HG03565 (cell line): ENCODE measurements around the gene TRIM24.
A peak's percentile ranks its signal among the peaks of the same experiment; 100 is the strongest.
"Not testable (repeated sequence)": the region's sequence is repeated elsewhere in the genome, so short reads cannot be mapped to it uniquely, and the experiment has no call there.

ENCODE experiments used
- ATAC-seq: cut with Tn5 transposase; IDR thresholded peaks from one replicate; pipeline ENCODE4 v1.9.1; 2021; ENCODE audit warnings: mild to moderate bottlenecking, moderate library complexity; ENCODE audit not compliant: unreplicated experiment

The TRIM24 gene

DNA sequence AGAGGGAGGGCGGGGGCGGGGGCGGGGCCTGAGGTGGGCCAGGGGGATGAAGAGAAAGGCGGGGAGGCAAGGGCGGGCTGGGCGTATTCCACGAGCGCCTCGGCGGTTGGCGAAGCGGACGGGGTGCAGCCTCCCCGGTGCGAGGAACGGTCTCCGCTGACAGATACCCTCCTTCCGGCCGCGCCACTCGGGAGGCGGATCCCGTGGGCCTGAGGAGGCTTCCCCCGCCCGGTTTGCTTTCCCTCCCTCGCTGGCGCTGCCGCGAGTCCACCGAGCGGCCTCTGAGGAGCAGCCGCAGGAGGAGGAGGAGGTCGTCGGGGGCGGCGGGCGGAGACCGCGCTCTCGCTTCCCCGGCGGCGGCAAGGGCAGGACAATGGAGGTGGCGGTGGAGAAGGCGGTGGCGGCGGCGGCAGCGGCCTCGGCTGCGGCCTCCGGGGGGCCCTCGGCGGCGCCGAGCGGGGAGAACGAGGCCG, at the start of gene TRIM24:
Gene TRIM24, plus strand, starts transcription at position 84 of the 473 bp plus-strand sequence. Its CDS starts 290 bp downstream, at position 374.
- ATAC-seq = peak; percentile 46

DNA sequence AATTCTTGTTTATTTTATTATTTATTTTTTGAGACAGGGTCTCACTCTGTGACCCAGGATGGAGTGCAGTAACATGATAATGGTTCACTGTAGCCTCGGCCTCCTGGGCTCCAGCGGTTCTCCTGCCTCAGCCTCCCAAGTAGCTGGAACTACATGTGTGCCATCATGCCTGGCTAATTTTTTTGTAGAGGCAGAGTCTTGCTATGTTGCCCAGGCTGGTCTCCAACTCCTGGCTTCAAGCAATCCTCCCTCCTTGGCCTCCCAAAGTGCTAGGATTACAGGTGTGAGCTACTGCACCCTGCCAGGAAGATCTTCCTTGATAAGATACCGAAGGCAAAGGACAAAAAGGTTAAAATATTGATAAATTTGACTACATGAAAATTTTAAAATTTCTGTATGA, 48.0 kb upstream of the TRIM24 start:
- ATAC-seq = not testable (repeated sequence)

DNA sequence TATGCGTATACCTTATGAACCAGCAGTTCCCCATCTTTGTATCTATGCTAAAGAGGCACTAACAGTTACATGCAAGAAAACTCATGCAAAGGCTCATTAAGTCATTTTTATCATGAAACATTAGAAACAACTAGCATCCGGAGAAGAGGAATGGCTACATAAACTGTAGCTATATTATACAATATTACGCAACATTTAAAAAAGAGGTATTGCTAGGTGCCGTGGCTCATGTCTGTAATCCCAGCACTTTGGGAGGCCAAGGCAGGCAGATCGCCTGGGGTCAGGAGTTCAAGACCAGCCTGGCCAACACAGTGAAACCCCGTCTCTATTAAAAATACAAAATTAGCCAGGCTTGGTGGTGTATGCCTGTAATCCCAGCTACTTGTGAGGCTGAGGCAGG, 47.1 kb upstream of the TRIM24 start:
- ATAC-seq = not testable (repeated sequence)

DNA sequence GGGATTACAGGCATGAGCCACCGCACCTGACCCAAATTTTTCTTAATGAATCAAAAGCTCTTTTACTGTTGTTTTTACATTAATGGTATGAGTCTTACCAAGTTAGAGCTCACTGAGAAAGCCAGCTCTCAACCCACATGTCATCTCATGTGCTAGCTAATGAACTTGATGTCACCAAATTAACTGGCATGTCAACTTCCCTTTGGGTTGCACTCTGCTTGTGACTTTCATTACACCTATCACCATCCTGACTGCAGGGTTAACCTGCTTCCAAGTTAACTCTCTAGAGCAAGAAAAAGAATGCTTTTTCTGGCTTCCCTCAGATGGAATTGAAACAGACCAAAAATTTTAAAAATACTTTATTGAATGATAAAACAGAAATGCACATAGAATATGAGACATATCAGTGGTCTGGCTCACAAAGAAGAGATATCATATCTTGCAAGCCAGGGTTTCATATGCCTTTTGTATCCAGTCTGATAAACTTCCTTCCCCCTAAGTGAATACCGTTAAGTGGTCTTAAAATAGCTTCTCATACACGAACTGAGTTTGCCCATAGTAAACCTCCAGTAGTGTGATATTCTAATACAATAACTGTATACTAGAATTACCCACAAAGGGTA, 42.9 kb upstream of the TRIM24 start:
- no peak for ATAC-seq

DNA sequence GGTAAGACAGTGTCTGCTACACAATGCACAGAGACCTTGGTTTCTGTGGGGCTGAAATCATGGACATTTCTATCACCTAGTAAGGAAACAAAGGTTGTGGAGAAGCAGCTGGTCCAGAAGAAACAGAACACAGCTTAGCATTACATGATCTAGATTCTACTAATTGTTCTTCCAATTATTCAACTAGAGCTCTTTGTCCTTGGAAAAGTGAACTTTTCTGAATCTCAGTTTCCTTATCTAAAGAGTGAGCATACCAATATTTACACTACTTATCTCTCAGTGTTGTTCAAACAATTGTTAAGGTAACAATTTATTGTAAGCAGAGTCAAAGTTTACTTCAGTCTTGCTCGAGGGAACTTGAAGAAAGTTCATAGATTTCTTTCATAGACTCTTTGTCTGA, 42.3 kb upstream of the TRIM24 start:
- no peak for ATAC-seq

DNA sequence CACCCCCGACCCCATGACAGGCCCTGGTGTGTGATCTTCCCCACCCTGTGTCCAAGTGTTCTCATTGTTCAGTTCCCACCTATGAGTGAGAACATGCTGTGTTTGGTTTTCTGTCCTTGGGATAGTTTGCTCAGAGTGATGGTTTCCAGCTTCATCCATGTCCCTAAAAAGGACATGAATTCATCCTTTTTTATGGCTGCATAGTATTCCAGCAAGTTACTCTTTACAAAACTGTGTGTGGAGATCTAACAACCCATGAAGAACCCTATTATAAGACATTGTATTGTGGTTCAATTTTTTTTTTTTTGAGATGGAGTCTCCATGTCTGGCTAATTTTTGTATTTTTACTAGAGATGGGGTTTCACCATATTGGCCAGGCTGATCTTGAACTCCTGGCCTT, 41.7 kb upstream of the TRIM24 start:
- not testable (repeated sequence) for ATAC-seq

DNA sequence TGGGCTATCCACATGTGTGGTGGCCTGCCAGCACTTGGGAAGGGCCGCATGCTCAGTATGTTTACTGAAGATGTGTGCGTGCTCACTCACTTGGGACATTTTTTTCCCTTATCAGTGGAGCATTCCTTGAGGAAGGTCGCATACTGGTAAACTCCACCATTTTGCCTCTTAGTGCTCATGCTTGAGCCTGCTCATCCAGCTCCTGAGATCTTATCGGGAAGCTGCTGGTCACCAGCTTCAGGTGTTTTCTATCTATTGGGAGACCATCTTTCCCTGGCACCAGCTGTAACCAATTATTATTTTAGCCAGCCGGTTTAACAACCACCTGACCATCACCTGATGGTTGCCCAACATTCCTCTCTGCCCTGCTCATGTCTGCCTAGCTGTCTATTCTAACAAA, 35.0 kb upstream of the TRIM24 start:
- ATAC-seq = no peak

DNA sequence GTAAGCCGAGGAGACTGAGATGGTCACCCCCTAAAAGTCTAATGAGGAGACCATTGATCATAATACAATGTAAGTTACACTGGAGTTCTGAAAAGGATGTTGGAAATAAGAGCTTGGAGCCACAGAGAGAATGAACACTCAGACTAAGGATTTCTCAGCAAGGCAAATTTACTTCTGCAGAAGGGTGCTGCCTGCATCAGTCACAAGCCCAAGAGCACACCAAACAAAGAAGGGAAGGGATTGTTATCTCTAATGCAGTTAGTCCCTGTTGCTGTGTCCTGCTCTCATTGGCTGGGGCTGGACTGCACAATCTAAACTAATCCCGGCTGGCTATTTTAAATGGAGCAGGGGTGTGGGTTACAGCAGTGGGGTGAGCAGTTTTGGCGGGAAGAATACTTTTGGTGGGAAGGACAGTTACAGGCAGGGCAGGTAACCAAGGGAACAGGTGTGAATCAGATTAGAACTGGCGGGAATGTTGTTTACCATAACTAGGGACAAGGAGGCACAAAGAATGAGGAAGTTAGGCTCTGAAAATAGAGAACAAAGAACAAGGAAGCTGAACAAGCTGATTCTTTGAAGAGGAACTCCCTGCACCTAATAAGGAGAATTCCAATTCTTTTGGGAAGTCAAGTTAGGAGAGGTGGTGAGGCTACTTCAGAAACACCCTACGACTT, 30.3 kb upstream of the TRIM24 start:
- no peak for ATAC-seq

DNA sequence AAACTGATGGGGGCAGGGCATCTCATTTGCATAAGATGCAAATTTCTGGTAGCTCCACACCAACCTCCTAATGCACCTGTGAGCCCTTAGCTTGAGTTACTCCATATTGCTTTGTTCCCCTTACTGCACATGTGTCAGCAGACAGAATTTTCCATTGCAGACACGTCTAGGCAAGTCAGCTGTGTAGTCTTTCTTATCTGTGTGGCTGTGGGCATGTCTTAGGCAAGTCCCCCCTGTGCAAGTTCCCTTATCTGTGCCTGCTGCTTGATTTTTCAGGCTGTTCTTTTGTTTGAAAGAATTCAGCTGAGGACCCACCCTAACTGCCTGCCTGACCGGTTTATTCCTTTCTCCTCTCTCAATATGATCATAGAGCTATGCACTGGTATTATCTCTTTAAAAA, 28.5 kb upstream of the TRIM24 start:
- ATAC-seq = no peak

DNA sequence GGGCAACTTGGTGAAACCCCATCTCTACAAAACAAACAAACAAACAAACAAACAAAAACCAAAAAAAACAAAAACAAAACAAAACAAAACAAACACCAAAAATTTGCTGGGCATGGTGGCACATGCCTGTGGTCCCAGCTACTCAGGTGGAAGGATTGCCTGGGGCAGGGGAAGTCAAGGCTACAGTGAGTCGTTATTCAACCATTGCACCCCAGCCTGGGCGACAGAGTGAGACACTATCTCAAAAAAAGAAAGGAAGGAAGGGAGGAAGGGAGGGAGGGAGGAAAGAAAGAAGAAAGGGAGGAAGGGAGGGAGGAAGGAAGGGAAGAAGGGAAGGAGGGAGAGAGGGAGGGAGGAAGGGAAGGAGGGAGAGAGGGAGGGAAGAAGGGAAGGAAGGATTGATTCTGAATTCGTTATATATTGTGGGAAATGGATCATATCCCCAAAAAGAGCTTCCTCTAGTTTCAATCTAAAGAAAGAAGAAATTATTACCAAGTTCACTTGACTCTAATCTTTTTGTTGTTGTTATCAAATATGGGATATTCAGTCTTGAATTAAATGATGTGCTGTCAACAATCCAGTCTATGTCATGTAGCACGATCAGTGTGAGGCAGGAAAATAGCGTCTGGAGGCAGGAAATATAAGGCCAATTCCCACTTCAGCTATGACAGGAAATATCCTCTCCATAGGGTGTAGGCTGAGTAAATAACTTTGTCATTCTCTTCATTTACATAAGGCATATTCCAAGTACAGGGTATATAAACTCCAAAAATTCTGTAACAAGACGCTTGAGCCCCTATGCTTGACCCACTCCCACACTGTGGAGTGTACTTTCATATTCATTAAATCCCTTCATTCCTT, 26.2 kb upstream of the TRIM24 start:
- no peak for ATAC-seq

DNA sequence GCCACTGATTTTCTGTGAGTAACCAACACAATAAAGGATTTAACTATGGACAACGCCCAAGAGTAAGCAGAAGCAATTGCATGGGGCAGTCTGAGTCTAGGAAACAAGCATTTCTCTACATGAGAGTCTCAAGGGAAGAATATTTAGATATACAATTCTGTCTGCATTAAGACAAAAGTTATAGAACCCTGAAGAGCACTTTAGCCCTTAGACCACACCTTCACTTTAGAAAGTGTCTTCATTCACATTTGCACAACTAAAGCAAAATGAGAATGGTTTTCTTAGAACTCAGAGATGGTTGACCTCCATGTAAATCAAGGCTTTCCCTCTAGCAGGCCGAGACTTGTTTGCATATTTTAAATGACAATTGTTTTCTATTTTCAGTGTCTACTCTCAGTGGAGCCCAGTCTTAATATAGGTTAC, 25.5 kb upstream of the TRIM24 start:
- no peak for ATAC-seq

DNA sequence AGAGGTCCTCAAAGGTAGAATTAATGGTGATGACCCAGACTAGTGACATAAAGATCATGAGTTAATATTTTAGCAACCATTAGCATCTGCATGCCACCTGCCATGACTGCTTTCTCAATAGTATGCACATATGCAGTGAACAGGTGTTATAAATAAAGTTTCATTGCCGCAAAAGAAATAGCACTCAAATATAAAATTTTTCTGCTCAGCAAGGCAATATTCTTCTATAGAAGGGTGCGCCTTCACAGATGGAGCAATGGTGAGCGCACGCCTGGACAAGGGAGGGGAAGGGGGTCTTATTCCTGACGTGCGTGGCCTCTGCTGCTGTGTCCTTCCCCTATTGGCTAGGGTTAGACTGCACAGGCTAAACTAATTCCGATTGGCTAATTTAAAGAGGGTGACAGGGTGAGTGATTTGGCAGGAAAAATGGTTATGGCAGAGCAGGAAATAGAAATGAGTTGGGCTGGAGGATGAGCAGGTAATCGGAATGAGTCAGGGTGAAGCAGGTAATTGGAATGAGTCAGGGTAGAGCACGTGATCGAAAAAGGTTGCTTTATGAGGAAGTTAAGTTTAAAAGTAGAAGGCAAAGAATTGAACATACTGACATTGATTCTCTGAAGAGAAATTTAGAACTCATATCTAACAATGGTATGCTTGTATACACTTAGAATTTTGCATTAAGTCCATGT, 24.7 kb upstream of the TRIM24 start:
- ATAC-seq = no peak

DNA sequence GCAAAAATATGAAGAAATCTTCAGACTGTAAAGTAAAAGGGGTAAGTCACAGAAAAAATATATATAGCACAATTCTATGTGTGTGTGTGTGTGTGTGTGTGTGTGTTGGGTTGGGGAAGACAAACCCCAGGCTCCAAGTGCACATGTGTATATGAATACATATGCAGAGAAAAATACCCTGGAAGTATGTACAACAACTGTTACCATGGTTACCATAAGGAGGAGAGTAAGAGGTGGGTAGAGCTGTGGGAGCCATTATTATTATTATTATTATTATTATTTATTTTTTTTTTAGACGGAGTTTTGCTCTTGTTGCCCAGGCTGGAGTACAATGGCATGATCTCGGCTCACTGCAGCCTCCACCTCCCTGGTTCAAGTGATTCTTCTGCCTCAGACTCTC, 23.7 kb upstream of the TRIM24 start:
- no peak for ATAC-seq

DNA sequence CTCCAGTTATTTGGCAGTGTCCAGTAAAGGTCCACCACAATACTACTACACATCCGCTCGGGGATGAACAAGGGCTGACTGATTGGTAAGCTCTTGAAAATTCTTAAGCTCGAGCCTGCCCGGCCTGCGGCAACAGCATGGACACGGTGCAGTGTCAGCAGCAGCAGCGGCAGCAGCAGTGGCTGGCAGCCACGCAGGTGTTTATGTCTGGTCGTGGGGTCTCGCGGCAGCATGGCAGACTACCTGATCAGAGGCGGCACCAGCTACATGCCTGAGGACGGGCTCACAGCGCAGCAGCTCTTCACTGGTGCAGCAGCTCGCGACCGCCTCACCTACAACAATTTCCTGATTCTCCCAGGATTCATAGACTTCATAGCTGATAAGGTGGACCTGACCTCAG, 19.6 kb upstream of the TRIM24 start:
- ATAC-seq = no peak

DNA sequence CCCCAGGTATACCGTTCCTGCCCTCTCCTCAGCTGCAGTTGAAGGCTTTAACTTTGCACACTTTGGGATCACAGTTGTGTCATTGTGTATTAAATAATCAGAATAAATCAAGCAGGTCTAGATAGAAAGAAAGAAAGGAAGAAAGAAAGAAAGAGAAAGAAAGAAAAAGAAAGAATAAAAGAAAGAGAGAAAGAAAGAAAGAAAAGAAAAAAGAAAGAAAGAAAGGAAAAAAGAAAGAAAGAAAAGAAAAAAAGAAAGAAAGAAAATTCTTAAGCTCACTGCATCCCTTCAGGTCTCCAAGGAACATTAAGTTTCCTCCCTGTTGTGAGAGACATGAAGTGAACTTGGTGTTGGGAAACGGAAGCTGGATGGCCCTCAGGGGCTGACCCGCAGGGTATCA, 17.2 kb upstream of the TRIM24 start:
- ATAC-seq = no peak

DNA sequence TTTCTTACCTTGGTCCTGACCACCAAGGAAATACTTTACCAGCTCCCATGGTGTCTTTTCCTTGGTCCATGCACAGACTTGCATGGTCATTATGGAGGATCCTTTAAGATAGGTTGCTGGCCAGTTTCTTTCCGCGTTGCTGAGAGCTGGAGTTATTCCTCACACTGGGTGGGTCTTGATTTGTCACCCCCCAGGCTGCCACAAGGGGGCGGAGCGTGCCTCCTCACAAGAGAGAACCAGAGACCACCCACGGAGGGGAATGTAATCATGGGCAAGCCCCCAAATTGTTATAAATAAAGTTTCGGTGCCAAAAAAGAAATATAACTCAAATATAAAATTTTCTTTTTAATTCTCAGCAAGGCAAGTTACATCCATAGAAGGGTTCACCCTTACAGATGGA, 10.5 kb upstream of the TRIM24 start:
- ATAC-seq = no peak

DNA sequence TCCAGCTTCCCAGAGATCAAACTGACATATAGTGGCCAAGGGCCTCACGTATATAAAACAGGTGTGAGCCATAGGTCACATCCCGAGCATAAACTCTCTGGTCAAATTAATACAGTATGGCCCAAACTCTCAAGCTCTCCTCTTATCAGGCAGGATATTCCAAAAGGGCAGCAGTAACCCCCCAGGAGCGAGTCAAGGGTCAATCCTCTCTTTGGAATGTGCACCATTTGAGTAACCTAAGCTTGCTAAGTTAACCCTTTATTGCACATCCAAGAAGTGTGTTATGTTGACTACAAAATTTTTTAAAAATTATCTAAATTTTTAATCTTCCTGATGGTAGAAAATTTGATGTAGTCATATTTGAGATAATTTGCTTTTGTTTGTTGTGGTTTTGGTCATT, 4.5 kb upstream of the TRIM24 start:
- ATAC-seq = no peak

DNA sequence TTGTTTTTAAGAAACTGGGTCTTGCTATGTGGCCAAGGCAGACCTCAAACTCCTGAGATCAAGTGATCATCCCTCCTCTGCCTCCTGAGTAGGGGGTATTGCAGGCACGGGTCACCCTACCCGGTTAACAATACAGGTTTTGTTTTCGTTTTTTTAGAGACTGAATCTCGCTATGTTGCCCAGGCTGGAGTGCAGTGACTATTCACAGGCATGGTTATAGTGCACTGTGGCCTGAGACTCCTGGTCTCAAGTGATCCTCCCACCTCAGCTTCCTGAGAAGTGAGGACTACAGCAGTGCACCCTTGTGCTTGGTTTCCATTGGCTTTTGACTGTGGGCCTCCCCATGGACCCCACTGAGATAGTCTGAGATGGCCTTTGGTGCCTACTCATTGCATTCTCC, 3.8 kb upstream of the TRIM24 start:
- ATAC-seq = no peak

DNA sequence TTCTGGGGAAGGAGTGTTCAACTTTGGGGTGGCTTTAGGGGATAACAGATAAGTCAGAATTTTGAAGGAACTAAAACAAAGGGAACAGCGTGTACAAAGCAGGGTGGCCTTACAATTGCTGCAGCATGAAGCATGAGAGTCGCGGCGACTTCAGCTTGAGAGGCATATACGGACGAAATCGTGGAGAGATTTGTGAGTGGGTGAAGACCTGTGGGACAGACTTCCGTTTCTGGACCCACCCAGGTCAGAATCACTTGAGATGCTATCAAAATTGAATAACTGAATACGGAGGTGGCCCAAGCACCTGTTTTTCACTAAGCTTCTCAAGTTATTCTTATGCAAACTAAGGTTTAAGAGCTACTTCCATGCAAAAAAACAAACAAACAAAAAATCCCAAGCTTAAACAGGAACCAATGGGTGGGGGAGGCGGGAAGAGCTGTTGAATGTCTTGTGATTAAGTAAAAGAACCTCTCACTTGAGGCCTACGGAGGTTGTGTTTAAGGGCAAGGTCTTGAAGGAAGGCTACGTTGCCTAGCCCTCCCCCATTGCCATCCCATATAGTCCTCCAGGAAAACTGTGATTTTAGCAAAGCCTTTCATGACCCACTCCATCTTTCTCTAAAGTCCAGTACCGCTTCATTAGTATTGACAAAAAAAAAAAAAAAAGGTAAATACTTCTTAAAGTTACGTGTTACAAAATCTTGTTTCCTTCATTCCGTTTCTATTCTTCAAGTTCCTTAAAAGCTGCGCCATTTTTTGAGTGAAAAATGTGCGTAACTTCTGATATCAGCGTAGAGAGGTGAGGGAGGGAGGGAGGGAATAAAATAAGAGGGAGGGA, 1.3 kb upstream of the TRIM24 start:
- no peak for ATAC-seq
